ENCODE data around the gene LENEP. TPM values are rescaled to one million over a fixed set of nuclear protein-coding genes. Genes with fewer than 3 reads are reported as not detected.
"Not testable (repeated sequence)": the region's sequence is repeated elsewhere in the genome, so short reads cannot be mapped to it uniquely, and the experiment has no call there.

The LENEP gene
- total RNA-seq, 1 donor from 2014 or later, result 0.72 TPM

- no peak within 1 kb of the TSS for H3K4me3 Mint-ChIP-seq (ENCODE audit: unreplicated experiment)
- peaks cover 33% of the 10 kb centered on the region for H3K4me1 Mint-ChIP-seq (ENCODE audit: low read depth)
- no peak within 1 kb of the TSS for H3K27ac Mint-ChIP-seq (ENCODE audit: unreplicated experiment)
- H3K9me3 Mint-ChIP-seq (ENCODE audit: low read depth), result no peaks in the 10 kb centered on the region
- H3K27me3 Mint-ChIP-seq (ENCODE audit: low read depth), result no peaks in the 10 kb centered on the region
- peaks cover 2% of the 10 kb centered on the region for H3K36me3 Mint-ChIP-seq (ENCODE audit: low read depth)
- DNase-seq (ENCODE audit: low spot score), result peak; percentile 98
- TF ChIP-seq CTCF (IDR thresholded peaks at IDR 0.05), result no peak
These were observed 19.1 kb upstream of the LENEP start, which contains the start of gene CKS1B for GRCh38 chr1:154974102-154974807. TSS of gene CKS1B (plus strand) at chr1:154974681. CDS start at chr1:154974746, 65 bp downstream.

- no peaks in the 10 kb centered on the region for H3K9me3 Mint-ChIP-seq (ENCODE audit: low read depth)
- DNase-seq (ENCODE audit: low spot score), result no peak
- H3K4me1 Mint-ChIP-seq (ENCODE audit: low read depth), result peaks cover 28% of the 10 kb centered on the region
- no peaks in the 10 kb centered on the region for H3K27me3 Mint-ChIP-seq (ENCODE audit: low read depth)
- no peaks in the 10 kb centered on the region for H3K36me3 Mint-ChIP-seq (ENCODE audit: low read depth)
- TF ChIP-seq CTCF (IDR thresholded peaks at IDR 0.05), result no peak
- H3K27ac Mint-ChIP-seq (ENCODE audit: unreplicated experiment), result no peak overlapping the region
- no peak overlapping the region for H3K4me3 Mint-ChIP-seq (ENCODE audit: unreplicated experiment)
These were observed 18.5 kb upstream of the LENEP start for GRCh38 chr1:154974808-154975408.

GRCh38 chr1:154975409-154976059 is 17.9 kb upstream of the LENEP start:
- DNase-seq (ENCODE audit: low spot score), result no peak
- no peaks in the 10 kb centered on the region for H3K27me3 Mint-ChIP-seq (ENCODE audit: low read depth)
- no peak overlapping the region for H3K4me3 Mint-ChIP-seq (ENCODE audit: unreplicated experiment)
- no peaks in the 10 kb centered on the region for H3K36me3 Mint-ChIP-seq (ENCODE audit: low read depth)
- no peak for TF ChIP-seq CTCF (IDR thresholded peaks at IDR 0.05)
- H3K27ac Mint-ChIP-seq (ENCODE audit: unreplicated experiment), result no peak overlapping the region
- peaks cover 28% of the 10 kb centered on the region for H3K4me1 Mint-ChIP-seq (ENCODE audit: low read depth)
- H3K9me3 Mint-ChIP-seq (ENCODE audit: low read depth), result no peaks in the 10 kb centered on the region

- not testable (repeated sequence) for H3K36me3 Mint-ChIP-seq (ENCODE audit: low read depth); H3K4me1 Mint-ChIP-seq (ENCODE audit: low read depth); H3K4me3 Mint-ChIP-seq (ENCODE audit: unreplicated experiment); H3K9me3 Mint-ChIP-seq (ENCODE audit: low read depth); H3K27me3 Mint-ChIP-seq (ENCODE audit: low read depth); DNase-seq (ENCODE audit: low spot score); H3K27ac Mint-ChIP-seq (ENCODE audit: unreplicated experiment)
These were observed 15.6 kb upstream of the LENEP start for GRCh38 chr1:154977762-154978161.

GRCh38 chr1:154978360-154978759 is 15.0 kb upstream of the LENEP start:
- TF ChIP-seq CTCF (IDR thresholded peaks at IDR 0.05), result no peak
- Mint-ChIP-seq H3K4me3 (ENCODE audit: unreplicated experiment) (no peak overlapping the region), H3K9me3 (ENCODE audit: low read depth) (no peaks in the 10 kb centered on the region), H3K4me1 (ENCODE audit: low read depth) (peaks cover 3% of the 10 kb centered on the region), H3K27ac (ENCODE audit: unreplicated experiment) (no peak overlapping the region), H3K36me3 (ENCODE audit: low read depth) (no peaks in the 10 kb centered on the region), H3K27me3 (ENCODE audit: low read depth) (no peaks in the 10 kb centered on the region)
- DNase-seq (ENCODE audit: low spot score), result no peak
